Gastrocnemius medialis (tissue), 4 donors: ENCODE results near the gene C1D.

Experiments used
- POLR2A ChIP-seq, 2 donors: fragments of 450-650 bp; IDR thresholded peaks; one replicate each; pipeline ENCODE4 v1.6.1; 2017; ENCODE audit warnings: antibody characterized with exemption in 2 of 2, mild to moderate bottlenecking in 2 of 2, moderate library complexity in 2 of 2
- TF ChIP-seq, protein P1 (sequence below), 5 experiments: fragments of 450-650 bp in 3 of 5; fragments of 200-600 bp in 2 of 5; sonication (generic) in 2 of 5; IDR thresholded peaks in 4 of 5; conservative IDR thresholded peaks in 1 of 5; 1 replicate in 4 of 5; 2 replicates in 1 of 5; pipeline ENCODE4 v1.5.1; 2016 to 2019; ENCODE audit warnings: antibody characterized with exemption in 5 of 5, mild to moderate bottlenecking in 3 of 5, moderate library complexity in 3 of 5

DNA sequence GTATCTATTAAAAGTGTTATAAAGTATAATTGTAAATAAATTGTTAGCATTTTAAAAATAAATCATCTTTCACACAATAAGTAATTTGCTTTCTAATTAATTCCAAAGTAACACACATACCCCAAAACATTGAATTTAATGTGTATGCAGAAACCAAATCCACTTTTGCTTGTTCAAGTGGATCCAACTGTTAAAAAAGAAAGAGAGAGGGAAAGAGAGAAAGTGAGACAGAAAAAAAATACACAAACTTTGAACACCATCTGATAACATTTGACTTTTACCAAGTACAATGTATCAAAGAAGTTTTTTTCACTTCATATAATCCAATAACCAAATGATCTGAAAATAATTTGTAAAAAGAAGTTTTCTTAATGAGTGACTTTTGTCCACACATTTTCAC is 16.6 kb downstream of the C1D start:
- TF ChIP-seq, protein P1, sequence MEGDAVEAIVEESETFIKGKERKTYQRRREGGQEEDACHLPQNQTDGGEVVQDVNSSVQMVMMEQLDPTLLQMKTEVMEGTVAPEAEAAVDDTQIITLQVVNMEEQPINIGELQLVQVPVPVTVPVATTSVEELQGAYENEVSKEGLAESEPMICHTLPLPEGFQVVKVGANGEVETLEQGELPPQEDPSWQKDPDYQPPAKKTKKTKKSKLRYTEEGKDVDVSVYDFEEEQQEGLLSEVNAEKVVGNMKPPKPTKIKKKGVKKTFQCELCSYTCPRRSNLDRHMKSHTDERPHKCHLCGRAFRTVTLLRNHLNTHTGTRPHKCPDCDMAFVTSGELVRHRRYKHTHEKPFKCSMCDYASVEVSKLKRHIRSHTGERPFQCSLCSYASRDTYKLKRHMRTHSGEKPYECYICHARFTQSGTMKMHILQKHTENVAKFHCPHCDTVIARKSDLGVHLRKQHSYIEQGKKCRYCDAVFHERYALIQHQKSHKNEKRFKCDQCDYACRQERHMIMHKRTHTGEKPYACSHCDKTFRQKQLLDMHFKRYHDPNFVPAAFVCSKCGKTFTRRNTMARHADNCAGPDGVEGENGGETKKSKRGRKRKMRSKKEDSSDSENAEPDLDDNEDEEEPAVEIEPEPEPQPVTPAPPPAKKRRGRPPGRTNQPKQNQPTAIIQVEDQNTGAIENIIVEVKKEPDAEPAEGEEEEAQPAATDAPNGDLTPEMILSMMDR (IDR thresholded peaks at IDR 0.05 in 4 of 5, conservative IDR thresholded peaks at IDR 0.05 in 1 of 5), result no peak
- no peak for TF ChIP-seq POLR2A (IDR thresholded peaks at IDR 0.05)
